ENCODE results near the gene CDH4.

DNA sequence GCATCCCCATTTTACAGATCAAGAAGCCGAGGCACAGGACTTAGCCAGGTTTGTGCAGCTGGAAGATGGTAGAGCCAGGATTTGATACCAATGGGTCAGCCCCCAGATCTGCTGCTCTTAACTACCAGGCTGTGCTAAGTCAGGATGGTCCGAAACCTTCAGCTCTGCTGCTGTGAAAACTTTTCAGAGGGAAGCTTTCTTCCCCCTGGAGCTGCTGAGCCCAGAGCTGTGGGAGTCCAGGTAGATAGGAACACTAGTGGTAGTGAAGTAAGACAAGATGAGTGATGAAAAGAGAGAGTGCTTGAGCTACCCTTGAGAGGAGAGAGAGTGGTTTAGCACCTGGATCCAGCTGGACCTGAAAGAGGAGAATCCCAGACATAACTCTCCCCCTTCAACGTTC is 230.8 kb downstream of the CDH4 start:
- TF ChIP-seq POLR2A (IDR thresholded peaks at IDR 0.05; ENCODE audit: low read length) (no peak), GATA1 (IDR thresholded peaks at IDR 0.05; ENCODE audit: low read depth, low read length) (no peak)
